GM23338 (cell line): Measurements from ENCODE around the gene ATP12A. TPM values are rescaled to one million over a fixed set of nuclear protein-coding genes. Genes with fewer than 3 reads are reported as not detected.

Experiments used
- ATAC-seq: fragments of 200-7000 bp; cut with Tn5 transposase; 3 replicates; pipeline ENCODE4 v1.9.1; 2020
- DNase-seq: peaks from one replicate; pipeline ENCODE4 v3.0.0-alpha.2; 2015; ENCODE audit warnings: low spot score
- H2AFZ ChIP-seq: fragments of 200-600 bp; sonication (generic); 2 replicates; pipeline ENCODE4 v1.8.0; 2016; ENCODE audit warnings: antibody characterized with exemption, mild to moderate bottlenecking, moderate library complexity
- H3F3A ChIP-seq: fragments of 200-600 bp; sonication (generic); replicated peaks from 2 replicates; pipeline ENCODE4 v1.8.0; 2017; ENCODE audit warnings: antibody characterized with exemption, mixed run types, low read depth
- H3K27ac ChIP-seq: fragments of 200-600 bp; sonication (generic); 2 replicates; pipeline ENCODE4 v1.6.1; 2016; ENCODE audit warnings: low read depth
- H3K27me3 ChIP-seq: fragments of 200-600 bp; sonication (generic); 2 replicates; pipeline ENCODE4 v1.8.0; 2016; ENCODE audit warnings: mild to moderate bottlenecking, mixed run types, moderate library complexity; ENCODE audit not compliant: insufficient read depth
- H3K36me3 ChIP-seq: fragments of 200-600 bp; sonication (generic); 2 replicates; pipeline ENCODE4 v1.8.0; 2016; ENCODE audit warnings: mild to moderate bottlenecking; ENCODE audit not compliant: insufficient read depth
- H3K4me1 ChIP-seq: fragments of 200-600 bp; sonication (generic); 2 replicates; pipeline ENCODE4 v1.8.0; 2016; ENCODE audit warnings: mild to moderate bottlenecking, moderate library complexity; ENCODE audit not compliant: insufficient read depth
- H3K4me2 ChIP-seq: fragments of 200-600 bp; sonication (generic); 2 replicates; pipeline ENCODE4 v1.7.1; 2017; ENCODE audit warnings: mixed run types
- H3K4me3 ChIP-seq: fragments of 200-600 bp; sonication (generic); 2 replicates; pipeline ENCODE4 v1.6.1; 2016; ENCODE audit warnings: mixed run types
- H3K79me2 ChIP-seq: fragments of 200-600 bp; sonication (generic); replicated peaks from 2 replicates; pipeline ENCODE4 v1.8.0; 2017; ENCODE audit warnings: mild to moderate bottlenecking; ENCODE audit not compliant: insufficient read depth
- H3K9me2 ChIP-seq: fragments of 200-600 bp; sonication (generic); 2 replicates; pipeline ENCODE4 v1.8.0; 2017; ENCODE audit not compliant: insufficient read depth
- H4K20me1 ChIP-seq: fragments of 200-600 bp; sonication (generic); replicated peaks from 2 replicates; pipeline ENCODE4 v1.8.0; 2017; ENCODE audit warnings: mild to moderate bottlenecking; ENCODE audit not compliant: insufficient read depth
- H3K27ac Mint-ChIP-seq: 2 replicates; pipeline ENCODE4 v1.8.0; 2020; ENCODE audit warnings: inconsistent platforms, mild to moderate bottlenecking, moderate library complexity, mixed read lengths
- H3K27me3 Mint-ChIP-seq: 3 replicates; pipeline ENCODE4 v1.8.0; 2022; ENCODE audit warnings: low read depth, mild to moderate bottlenecking, moderate library complexity, mixed read lengths, inconsistent platforms; ENCODE audit not compliant: insufficient read depth, poor library complexity
- H3K36me3 Mint-ChIP-seq: 3 replicates; pipeline ENCODE4 v1.8.0; 2021; ENCODE audit warnings: low read depth, mild to moderate bottlenecking, inconsistent platforms, moderate library complexity, mixed read lengths
- H3K4me1 Mint-ChIP-seq: 3 replicates; pipeline ENCODE4 v1.8.0; 2020; ENCODE audit warnings: mild to moderate bottlenecking, inconsistent platforms, mixed read lengths
- H3K4me3 Mint-ChIP-seq: 3 replicates; pipeline ENCODE4 v1.8.0; 2021; ENCODE audit warnings: moderate library complexity, mild to moderate bottlenecking, inconsistent platforms, mixed read lengths
- H3K9me3 Mint-ChIP-seq: 3 replicates; pipeline ENCODE4 v1.8.0; 2020; ENCODE audit warnings: moderate library complexity, mild to moderate bottlenecking, inconsistent platforms, mixed read lengths
- CREB1 ChIP-seq: fragments of 250-450 bp; sonication (Bioruptor Pico); IDR thresholded peaks from 2 replicates; pipeline ENCODE4 v1.5.0; 2020; ENCODE audit warnings: low read depth, mild to moderate bottlenecking, moderate library complexity
- CTCF ChIP-seq, 2 experiments: fragments of 200-600 bp in 1 of 2; sonication (generic) in 1 of 2; conservative IDR thresholded peaks; 2 replicates each; pipeline versions ENCODE4 v1.5.1 to v1.6.1; 2016 to 2017; ENCODE audit warnings: antibody characterized with exemption in 2 of 2, low read depth in 2 of 2, mild to moderate bottlenecking in 2 of 2, moderate library complexity in 1 of 2
- ETS1 ChIP-seq: IDR thresholded peaks from 2 replicates; pipeline ENCODE4 v1.6.1; 2016; ENCODE audit warnings: antibody characterized with exemption
- EZH2 ChIP-seq: fragments of 200-600 bp; sonication (generic); IDR thresholded peaks from one replicate; pipeline ENCODE4 v1.8.0; 2017; ENCODE audit warnings: antibody characterized with exemption, mild to moderate bottlenecking, low read depth; ENCODE audit not compliant: unreplicated experiment
- EZH2phosphoT487 ChIP-seq: fragments of 200-600 bp; sonication (generic); IDR thresholded peaks from one replicate; pipeline ENCODE4 v1.8.1; 2018; ENCODE audit warnings: antibody characterized with exemption; ENCODE audit not compliant: unreplicated experiment
- JUNB ChIP-seq: IDR thresholded peaks from one replicate; pipeline ENCODE4 v1.6.1; 2016; ENCODE audit warnings: antibody characterized with exemption; ENCODE audit not compliant: unreplicated experiment
- NANOG ChIP-seq: IDR thresholded peaks from 2 replicates; pipeline ENCODE4 v1.6.1; 2016; ENCODE audit warnings: antibody characterized with exemption, borderline replicate concordance
- POLR2AphosphoS5 ChIP-seq: IDR thresholded peaks from 2 replicates; pipeline ENCODE4 v1.6.1; 2016; ENCODE audit warnings: antibody characterized with exemption, low read depth
- STAT1 ChIP-seq: IDR thresholded peaks from one replicate; pipeline ENCODE4 v1.6.1; 2016; ENCODE audit warnings: antibody characterized with exemption; ENCODE audit not compliant: unreplicated experiment
- ZNF331 ChIP-seq: fragments of 250-450 bp; sonication (Bioruptor Pico); IDR thresholded peaks from 2 replicates; pipeline ENCODE4 v1.5.0; 2020; ENCODE audit warnings: low read depth, mild to moderate bottlenecking, moderate library complexity
- ZNF462 ChIP-seq: fragments of 250-450 bp; sonication (Bioruptor Pico); IDR thresholded peaks from 2 replicates; pipeline ENCODE4 v1.5.0; 2020; ENCODE audit warnings: mild to moderate bottlenecking, moderate library complexity
- polyA plus RNA-seq: library from polyadenylated mRNA; unstranded; fragments of >200 nt; fragmentation: Nextera tagmentation; extraction: Ambion mirVana; gene quantifications from 2 replicates; pipeline ENCODE4 v1.2.1, GENCODE V29; 2016
- total RNA-seq: library from RNA; depleted of rRNA; stranded (reverse); fragments of >200 nt; shearing (Covaris generic); gene quantifications from 2 replicates; pipeline ENCODE4 v1.2.3, GENCODE V29; 2014

Gene ATP12A
- total and polyA plus RNA-seq, 2 experiments from 2014 or later, result 0.40 to 1.0 TPM

GRCh38 chr13:24660023-24660741 lies 20.0 kb upstream of the ATP12A start (continued):
- TF ChIP-seq STAT1, result no peak
- no peak for TF ChIP-seq ZNF331 (CRISPR knock-in tag)
- no peak for TF ChIP-seq CTCF (conservative IDR thresholded peaks at IDR 0.05; ENCODE audit: low read depth in 2 of 2)
- no peak for TF ChIP-seq EZH2
- no peak for TF ChIP-seq EZH2phosphoT487
- TF ChIP-seq JUNB, result no peak
- no peak for TF ChIP-seq NANOG

GRCh38 chr13:24661713-24662112 lies 18.5 kb upstream of the ATP12A start:
- no peaks in the 10 kb centered on the region for H3K9me3 Mint-ChIP-seq
- TF ChIP-seq NANOG, result no peak
- no peak for TF ChIP-seq ZNF331 (CRISPR knock-in tag)
- TF ChIP-seq ETS1, result no peak
- TF ChIP-seq STAT1, result no peak
- TF ChIP-seq EZH2, result no peak
- TF ChIP-seq JUNB, result no peak
- no peak for TF ChIP-seq CTCF (conservative IDR thresholded peaks at IDR 0.05; ENCODE audit: low read depth in 2 of 2)
- no peak for TF ChIP-seq ZNF462 (CRISPR knock-in tag)
- TF ChIP-seq CREB1 (CRISPR knock-in tag), result no peak
- TF ChIP-seq POLR2AphosphoS5, result no peak
- no peak overlapping the region for H3K4me3 Mint-ChIP-seq
- H3K4me1 Mint-ChIP-seq, result no peaks in the 10 kb centered on the region
- Histone ChIP-seq H3K27me3 (no peaks in the 10 kb centered on the region), H2AFZ (no peak overlapping the region), H3K9me2 (no peaks in the 10 kb centered on the region), H3K4me2 (no peak overlapping the region), H3K27ac (no peak overlapping the region), H3F3A (no peaks in the 10 kb centered on the region), H3K36me3 (no peaks in the 10 kb centered on the region), H3K4me3 (no peak overlapping the region), H3K79me2 (no peaks in the 10 kb centered on the region), H4K20me1 (no peaks in the 10 kb centered on the region), H3K4me1 (no peaks in the 10 kb centered on the region)
- DNase-seq (no peak), ATAC-seq (no peak)
- no peaks in the 10 kb centered on the region for H3K36me3 Mint-ChIP-seq
- no peaks in the 10 kb centered on the region for H3K27me3 Mint-ChIP-seq
- no peak overlapping the region for H3K27ac Mint-ChIP-seq
